Measurements from ENCODE around the gene CACNB4.

DNA sequence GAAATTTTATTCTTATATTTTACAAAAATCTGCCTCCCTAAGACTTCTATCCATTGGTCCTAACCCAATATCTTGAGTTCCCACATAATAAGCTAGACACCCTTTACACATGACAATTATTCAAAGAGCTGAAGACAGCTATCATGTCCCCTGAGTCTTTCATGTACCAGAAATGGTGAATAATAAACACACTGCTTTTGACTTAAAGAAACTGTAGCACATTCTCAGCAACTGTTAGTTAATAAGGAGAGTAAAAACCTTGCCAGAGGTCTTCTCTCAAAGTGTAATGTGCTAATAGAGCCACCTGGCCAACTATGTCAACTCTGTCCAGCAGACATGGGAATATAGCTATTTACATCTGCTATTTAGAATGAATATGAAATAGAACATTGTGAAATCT lies 160.9 kb downstream of the CACNB4 start:
- TF ChIP-seq, protein P1, sequence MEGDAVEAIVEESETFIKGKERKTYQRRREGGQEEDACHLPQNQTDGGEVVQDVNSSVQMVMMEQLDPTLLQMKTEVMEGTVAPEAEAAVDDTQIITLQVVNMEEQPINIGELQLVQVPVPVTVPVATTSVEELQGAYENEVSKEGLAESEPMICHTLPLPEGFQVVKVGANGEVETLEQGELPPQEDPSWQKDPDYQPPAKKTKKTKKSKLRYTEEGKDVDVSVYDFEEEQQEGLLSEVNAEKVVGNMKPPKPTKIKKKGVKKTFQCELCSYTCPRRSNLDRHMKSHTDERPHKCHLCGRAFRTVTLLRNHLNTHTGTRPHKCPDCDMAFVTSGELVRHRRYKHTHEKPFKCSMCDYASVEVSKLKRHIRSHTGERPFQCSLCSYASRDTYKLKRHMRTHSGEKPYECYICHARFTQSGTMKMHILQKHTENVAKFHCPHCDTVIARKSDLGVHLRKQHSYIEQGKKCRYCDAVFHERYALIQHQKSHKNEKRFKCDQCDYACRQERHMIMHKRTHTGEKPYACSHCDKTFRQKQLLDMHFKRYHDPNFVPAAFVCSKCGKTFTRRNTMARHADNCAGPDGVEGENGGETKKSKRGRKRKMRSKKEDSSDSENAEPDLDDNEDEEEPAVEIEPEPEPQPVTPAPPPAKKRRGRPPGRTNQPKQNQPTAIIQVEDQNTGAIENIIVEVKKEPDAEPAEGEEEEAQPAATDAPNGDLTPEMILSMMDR (conservative IDR thresholded peaks at IDR 0.05; ENCODE audit: low read depth, low read length): no peak
- TF ChIP-seq EZH2 (IDR thresholded peaks at IDR 0.05; ENCODE audit: borderline replicate concordance, low read depth, low read length, poor library complexity, severe bottlenecking): no peak

All from A673 (cell line).